NB4 (cell line): ENCODE data around the gene DNMBP.
"Not testable (repeated sequence)": the region's sequence is repeated elsewhere in the genome, so short reads cannot be mapped to it uniquely, and the experiment has no call there.

Experiments used
- DNase-seq: peaks from one replicate; pipeline ENCODE4 v3.0.0; 2010; ENCODE audit warnings: low read depth
- H3K4me3 ChIP-seq: one replicate; pipeline ENCODE4 v1.5.1; 2011; ENCODE audit warnings: mild to moderate bottlenecking, low read depth, low read length, moderate library complexity
- CTCF ChIP-seq: IDR thresholded peaks from one replicate; pipeline ENCODE4 v1.5.1; 2012; ENCODE audit warnings: low read depth, low read length
- MAX ChIP-seq: IDR thresholded peaks from 2 replicates; pipeline ENCODE4 v1.6.1; 2011; ENCODE audit warnings: low read depth, low read length
- MYC ChIP-seq: IDR thresholded peaks from 2 replicates; pipeline ENCODE4 v1.6.1; 2011; ENCODE audit warnings: low read depth, low read length
- POLR2A ChIP-seq: IDR thresholded peaks from 2 replicates; pipeline ENCODE4 v1.6.1; 2011; ENCODE audit warnings: mild to moderate bottlenecking; ENCODE audit not compliant: insufficient read length; ENCODE audit errors: extremely low read depth

Gene DNMBP

DNA sequence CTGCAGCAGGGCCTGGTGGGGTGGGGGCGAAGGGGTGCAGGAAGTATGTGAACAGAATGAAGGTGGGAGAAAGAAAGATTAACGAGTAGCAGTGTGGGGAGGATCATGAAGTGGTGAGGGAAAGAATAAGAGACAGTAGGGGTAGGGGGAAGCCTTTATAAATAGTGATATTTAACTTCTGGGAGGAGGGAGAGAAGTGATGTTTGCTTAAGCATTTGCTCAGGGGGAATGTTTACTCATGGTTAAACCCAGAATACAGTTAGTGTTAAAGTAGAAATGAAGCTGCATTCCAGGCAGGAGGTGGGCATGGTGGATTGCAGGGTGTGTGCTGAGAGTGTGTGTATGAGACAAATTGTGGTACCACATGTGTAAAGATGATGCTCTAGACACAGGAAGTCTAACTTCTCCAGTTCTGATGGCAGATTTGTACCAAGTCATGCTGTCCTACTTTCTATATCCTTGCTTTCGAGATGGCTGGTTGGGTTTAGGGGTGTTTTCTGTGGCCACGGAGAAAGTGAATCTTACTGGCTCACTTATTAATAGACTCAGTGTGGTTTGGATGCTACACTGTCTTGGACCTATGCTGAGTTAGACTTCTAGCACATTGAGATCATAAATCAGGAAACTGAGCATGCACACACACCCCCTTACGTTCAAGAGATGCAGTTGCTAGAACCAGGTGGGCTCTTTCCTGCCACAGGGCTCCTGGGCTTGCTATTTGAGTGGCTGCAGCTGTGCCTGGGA is 10.6 kb upstream of the DNMBP start:
- DNase-seq = no peak
- no peak for TF ChIP-seq MAX
- TF ChIP-seq CTCF = no peak
- no peak overlapping the region for H3K4me3 ChIP-seq

DNA sequence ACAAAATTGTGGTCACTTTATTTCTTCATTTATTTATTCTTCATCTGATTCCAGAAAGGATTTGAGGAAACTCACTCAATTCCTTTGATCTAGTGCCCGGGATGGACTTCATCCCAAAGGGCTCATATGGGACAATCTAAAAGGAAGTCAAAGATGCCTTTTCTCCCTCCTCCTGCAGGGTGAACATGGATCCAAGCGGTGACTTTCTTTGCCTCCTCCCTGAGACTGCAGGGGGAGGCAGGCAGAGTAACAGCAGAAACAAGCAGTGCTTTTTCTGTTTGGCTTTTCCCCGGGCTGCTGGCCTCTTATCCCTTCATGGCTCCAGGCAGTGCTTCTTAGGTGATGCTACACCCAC is 10.0 kb upstream of the DNMBP start:
- TF ChIP-seq MAX = no peak
- no peak for TF ChIP-seq POLR2A
- no peak for TF ChIP-seq CTCF
- no peak for TF ChIP-seq MYC
- H3K4me3 ChIP-seq = no peak overlapping the region
- no peak for DNase-seq

GRCh38 chr10:100014071-100014762 is 4.5 kb upstream of the DNMBP start:
- no peak overlapping the region for H3K4me3 ChIP-seq
- no peak for DNase-seq
- TF ChIP-seq MYC = no peak
- no peak for TF ChIP-seq POLR2A
- TF ChIP-seq MAX = no peak
- no peak for TF ChIP-seq CTCF

DNA sequence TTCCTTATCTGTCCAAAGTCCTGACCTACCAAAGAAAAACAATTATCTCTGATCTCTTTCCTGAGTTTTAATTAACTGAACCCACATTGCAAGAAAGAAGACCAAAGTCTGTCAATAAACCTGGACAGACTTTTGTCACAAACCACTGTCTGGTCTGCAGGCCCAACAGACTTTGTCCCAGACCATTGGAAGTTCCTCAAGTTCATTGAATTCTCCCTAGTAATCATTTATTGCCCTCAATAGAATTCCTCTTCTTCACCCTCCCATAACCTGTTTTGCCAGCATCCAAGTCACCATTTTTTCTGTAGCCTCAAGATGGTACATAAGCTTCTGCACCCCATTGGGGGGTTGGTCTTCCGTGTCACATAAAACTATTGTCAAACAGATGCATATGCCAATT is 3.9 kb upstream of the DNMBP start:
- no peak for DNase-seq
- no peak for TF ChIP-seq CTCF
- TF ChIP-seq MAX = no peak
- TF ChIP-seq MYC = no peak
- no peak for TF ChIP-seq POLR2A
- no peak overlapping the region for H3K4me3 ChIP-seq

- not testable (repeated sequence) for H3K4me3 ChIP-seq
These were observed 2.2 kb upstream of the DNMBP start for GRCh38 chr10:100011906-100012305.

GRCh38 chr10:100009283-100009792 is 409 bp downstream of the DNMBP start:
- H3K4me3 ChIP-seq = peak overlapping the region; percentile 84
- no peak for DNase-seq
- TF ChIP-seq CTCF (peak; percentile 38), MYC (no peak)

More at GRCh38 chr10:100011906-100012305, 2.2 kb upstream of the DNMBP start:
- not testable (repeated sequence) for DNase-seq
